WTC11 (cell line): ENCODE data around the gene CDK5R2. TPM values are rescaled to one million over a fixed set of nuclear protein-coding genes. Genes with fewer than 3 reads are reported as not detected.

Source experiments
- ATAC-seq: fragments of 200-7000 bp; cut with Tn5 transposase; 2 replicates; pipeline ENCODE4 v1.10.0; 2021; ENCODE audit warnings: mild to moderate bottlenecking, moderate library complexity
- CTCF ChIA-PET: fragments of 300-600 bp; sonication (Branson Sonifier 250); formaldehyde crosslinking; loops from one replicate; lab custom pipeline; 2021; ENCODE audit warnings: antibody characterized with exemption; lab: Charles Lee
- POLR2A ChIA-PET: fragments of 350-600 bp; sonication (Branson Sonifier 250); formaldehyde crosslinking; loops from one replicate; lab custom pipeline; 2021; ENCODE audit warnings: antibody characterized with exemption; lab: Charles Lee
- DNase-seq: peaks from one replicate; pipeline ENCODE4 v3.0.0; 2021; ENCODE audit warnings: low spot score
- H3K27ac Mint-ChIP-seq: 2 replicates; pipeline ENCODE4 v1.8.0; 2021; ENCODE audit warnings: mixed read lengths
- H3K27me3 Mint-ChIP-seq: 2 replicates; pipeline ENCODE4 v1.8.0; 2021; ENCODE audit warnings: low read depth, mild to moderate bottlenecking, moderate library complexity, mixed read lengths
- H3K36me3 Mint-ChIP-seq: 2 replicates; pipeline ENCODE4 v1.8.0; 2021; ENCODE audit warnings: mixed read lengths
- H3K4me1 Mint-ChIP-seq: 2 replicates; pipeline ENCODE4 v1.8.0; 2022; ENCODE audit warnings: mixed read lengths
- H3K4me3 Mint-ChIP-seq: 2 replicates; pipeline ENCODE4 v1.8.0; 2021; ENCODE audit warnings: mild to moderate bottlenecking, moderate library complexity, mixed read lengths
- H3K9me3 Mint-ChIP-seq: 2 replicates; pipeline ENCODE4 v1.8.0; 2021; ENCODE audit warnings: mixed read lengths
- CBFB ChIP-seq: sonication (generic); formaldehyde crosslinking; IDR thresholded peaks from 2 replicates; pipeline ENCODE4 v1.8.1; 2022; ENCODE audit warnings: mild to moderate bottlenecking, low read depth, missing genetic modification reagents
- CREB1 ChIP-seq: sonication (generic); formaldehyde crosslinking; IDR thresholded peaks from 2 replicates; pipeline ENCODE4 v1.8.0; 2023; ENCODE audit warnings: mild to moderate bottlenecking, missing genetic modification reagents
- E2F1 ChIP-seq: sonication (generic); formaldehyde crosslinking; IDR thresholded peaks from 2 replicates; pipeline ENCODE4 v1.8.0; 2022; ENCODE audit warnings: mild to moderate bottlenecking, missing genetic modification reagents
- E2F4 ChIP-seq: sonication (generic); formaldehyde crosslinking; IDR thresholded peaks from 2 replicates; pipeline ENCODE4 v1.8.1; 2022; ENCODE audit warnings: low read depth, mild to moderate bottlenecking, moderate library complexity, missing genetic modification reagents, borderline replicate concordance
- ESRRA ChIP-seq: sonication (generic); formaldehyde crosslinking; IDR thresholded peaks from 2 replicates; pipeline ENCODE4 v1.8.1; 2022; ENCODE audit warnings: mild to moderate bottlenecking, missing genetic modification reagents, borderline replicate concordance
- FOXJ3 ChIP-seq: sonication (generic); formaldehyde crosslinking; IDR thresholded peaks from 2 replicates; pipeline ENCODE4 v1.9.0; 2021; ENCODE audit warnings: missing genetic modification reagents, mild to moderate bottlenecking, borderline replicate concordance
- GRHL2 ChIP-seq: fragments of 250-450 bp; sonication (Bioruptor Pico); IDR thresholded peaks from 2 replicates; pipeline ENCODE4 v1.8.0; 2022; ENCODE audit warnings: mild to moderate bottlenecking, moderate library complexity; ENCODE audit not compliant: insufficient replicate concordance, severe bottlenecking
- GTF2I ChIP-seq: fragments of 250-450 bp; sonication (Bioruptor Pico); conservative IDR thresholded peaks from 2 replicates; pipeline ENCODE4 v1.4.0; 2021; ENCODE audit warnings: mild to moderate bottlenecking
- JAZF1 ChIP-seq: fragments of 250-450 bp; sonication (Bioruptor Pico); IDR thresholded peaks from 2 replicates; pipeline ENCODE4 v1.9.0; 2021; ENCODE audit warnings: moderate library complexity, mild to moderate bottlenecking, inconsistent platforms
- MYBL2 ChIP-seq: sonication (generic); formaldehyde crosslinking; IDR thresholded peaks from 2 replicates; pipeline ENCODE4 v1.8.1; 2023; ENCODE audit warnings: mild to moderate bottlenecking, moderate library complexity, missing genetic modification reagents
- NR1H2 ChIP-seq: sonication (generic); formaldehyde crosslinking; IDR thresholded peaks from 2 replicates; pipeline ENCODE4 v1.9.0; 2021; ENCODE audit warnings: mild to moderate bottlenecking, moderate library complexity, missing genetic modification reagents
- RORB ChIP-seq: fragments of 250-450 bp; sonication (Bioruptor Pico); IDR thresholded peaks from 2 replicates; pipeline ENCODE4 v1.9.0; 2021; ENCODE audit warnings: mild to moderate bottlenecking
- SMAD4 ChIP-seq: sonication (generic); formaldehyde crosslinking; IDR thresholded peaks from 2 replicates; pipeline ENCODE4 v1.8.0; 2022; ENCODE audit warnings: mild to moderate bottlenecking, missing genetic modification reagents
- SP1 ChIP-seq: sonication (generic); formaldehyde crosslinking; conservative IDR thresholded peaks from 2 replicates; pipeline ENCODE4 v1.8.1; 2022; ENCODE audit warnings: missing genetic modification reagents
- USF2 ChIP-seq: sonication (generic); formaldehyde crosslinking; IDR thresholded peaks from 2 replicates; pipeline ENCODE4 v1.8.1; 2023; ENCODE audit warnings: mild to moderate bottlenecking, missing genetic modification reagents, moderate library complexity
- ZBTB21 ChIP-seq: sonication (generic); formaldehyde crosslinking; IDR thresholded peaks from 2 replicates; pipeline ENCODE4 v1.8.1; 2023; ENCODE audit warnings: mild to moderate bottlenecking, missing genetic modification reagents, borderline replicate concordance
- ZNF219 ChIP-seq: sonication (generic); formaldehyde crosslinking; IDR thresholded peaks from 2 replicates; pipeline ENCODE4 v1.8.0; 2023; ENCODE audit warnings: missing genetic modification reagents, mild to moderate bottlenecking, borderline replicate concordance
- ZNF425 ChIP-seq: fragments of 250-450 bp; sonication (Bioruptor Pico); conservative IDR thresholded peaks from 2 replicates; pipeline ENCODE4 v1.9.0; 2021; ENCODE audit warnings: mild to moderate bottlenecking
- total RNA-seq: library from RNA; stranded (reverse); gene quantifications from 3 replicates; pipeline ENCODE4 v1.2.3, GENCODE V29; 2021
- TF ChIP-seq, protein P1 (sequence below): sonication (generic); formaldehyde crosslinking; IDR thresholded peaks from 2 replicates; pipeline ENCODE4 v1.8.1; 2023; ENCODE audit warnings: mild to moderate bottlenecking, missing genetic modification reagents
- TF ChIP-seq, protein P2 (sequence below): sonication (generic); formaldehyde crosslinking; IDR thresholded peaks from 2 replicates; pipeline ENCODE4 v1.8.1; 2023; ENCODE audit warnings: mild to moderate bottlenecking, missing genetic modification reagents, moderate library complexity

The CDK5R2 gene
- total RNA-seq, 1 experiment from 2014 or later = 0.26 TPM

DNA sequence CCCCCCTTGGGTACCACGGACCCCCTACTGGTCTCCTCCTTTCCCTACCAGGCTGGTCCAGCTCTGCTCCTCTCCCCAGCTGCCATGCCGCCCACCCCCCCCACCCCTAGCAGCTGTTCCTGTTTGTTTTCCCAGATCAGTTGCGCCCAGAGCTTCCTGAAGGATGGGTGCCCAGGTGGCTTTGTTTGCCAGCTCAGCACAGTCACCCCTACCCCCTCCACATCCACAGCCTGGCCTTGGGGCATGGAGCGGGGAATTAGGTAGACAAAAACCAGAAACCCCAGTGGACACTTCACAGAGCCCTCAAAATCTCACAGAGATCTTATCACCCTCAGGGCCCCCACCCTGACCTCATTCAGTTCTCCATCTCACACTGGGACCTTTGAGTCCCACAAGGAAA is 37.5 kb downstream of the CDK5R2 start:
- CTCF ChIA-PET = interaction anchor here (0.6 to 10.6 kb wide), 5 partner anchors 13 to 339 kb away, joined by 3 to 158 read pairs (median 6); partner anchors contain the start of gene FEV

GRCh38 chr2:218997731-218998130 is 38.3 kb downstream of the CDK5R2 start:
- Mint-ChIP-seq H3K4me3 (no peak overlapping the region), H3K27me3 (peaks cover 100% of the 10 kb centered on the region), H3K4me1 (peaks cover 26% of the 10 kb centered on the region), H3K9me3 (no peaks in the 10 kb centered on the region), H3K27ac (no peak overlapping the region), H3K36me3 (no peaks in the 10 kb centered on the region)
- CTCF ChIA-PET = interaction anchor here (0.8 to 10.6 kb wide), 2 partner anchors 15 to 44 kb away, joined by 3 to 158 read pairs; partner anchors contain the start of genes CFAP65 and FEV
- TF ChIP-seq GRHL2 (CRISPR knock-in tag) (no peak), CBFB (CRISPR knock-in tag) (no peak)
- no peak for ATAC-seq
- DNase-seq = no peak
- POLR2A ChIA-PET = no interaction called here

More for the DNA sequence above, 37.5 kb downstream of the CDK5R2 start:
- Mint-ChIP-seq H3K9me3 (no peaks in the 10 kb centered on the region), H3K4me1 (peaks cover 26% of the 10 kb centered on the region), H3K4me3 (no peak overlapping the region), H3K36me3 (no peaks in the 10 kb centered on the region), H3K27ac (no peak overlapping the region), H3K27me3 (peaks cover 100% of the 10 kb centered on the region)
- ATAC-seq (no peak), DNase-seq (no peak)
- TF ChIP-seq USF2 (CRISPR knock-in tag) (no peak), SP1 (CRISPR knock-in tag) (no peak), ZBTB21 (CRISPR knock-in tag) (no peak), CREB1 (CRISPR knock-in tag) (no peak), ZNF219 (CRISPR knock-in tag) (no peak), MYBL2 (CRISPR knock-in tag) (no peak), RORB (CRISPR knock-in tag) (no peak), GTF2I (no peak), SMAD4 (CRISPR knock-in tag) (no peak), JAZF1 (no peak), NR1H2 (no peak), FOXJ3 (CRISPR knock-in tag) (no peak), E2F1 (no peak), E2F4 (CRISPR knock-in tag) (no peak), ZNF425 (CRISPR knock-in tag) (no peak), ESRRA (CRISPR knock-in tag) (no peak)
- TF ChIP-seq, protein P1, sequence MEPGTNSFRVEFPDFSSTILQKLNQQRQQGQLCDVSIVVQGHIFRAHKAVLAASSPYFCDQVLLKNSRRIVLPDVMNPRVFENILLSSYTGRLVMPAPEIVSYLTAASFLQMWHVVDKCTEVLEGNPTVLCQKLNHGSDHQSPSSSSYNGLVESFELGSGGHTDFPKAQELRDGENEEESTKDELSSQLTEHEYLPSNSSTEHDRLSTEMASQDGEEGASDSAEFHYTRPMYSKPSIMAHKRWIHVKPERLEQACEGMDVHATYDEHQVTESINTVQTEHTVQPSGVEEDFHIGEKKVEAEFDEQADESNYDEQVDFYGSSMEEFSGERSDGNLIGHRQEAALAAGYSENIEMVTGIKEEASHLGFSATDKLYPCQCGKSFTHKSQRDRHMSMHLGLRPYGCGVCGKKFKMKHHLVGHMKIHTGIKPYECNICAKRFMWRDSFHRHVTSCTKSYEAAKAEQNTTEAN (CRISPR knock-in tag) = no peak
- TF ChIP-seq, protein P2, sequence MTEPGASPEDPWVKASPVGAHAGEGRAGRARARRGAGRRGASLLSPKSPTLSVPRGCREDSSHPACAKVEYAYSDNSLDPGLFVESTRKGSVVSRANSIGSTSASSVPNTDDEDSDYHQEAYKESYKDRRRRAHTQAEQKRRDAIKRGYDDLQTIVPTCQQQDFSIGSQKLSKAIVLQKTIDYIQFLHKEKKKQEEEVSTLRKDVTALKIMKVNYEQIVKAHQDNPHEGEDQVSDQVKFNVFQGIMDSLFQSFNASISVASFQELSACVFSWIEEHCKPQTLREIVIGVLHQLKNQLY (CRISPR knock-in tag) = no peak
- POLR2A ChIA-PET = no interaction called here
